ENCODE measurements around the gene ZNF438.
"Not testable (repeated sequence)": the region's sequence is repeated elsewhere in the genome, so short reads cannot be mapped to it uniquely, and the experiment has no call there.

ZNF438 gene

GRCh38 chr10:31042670-31043069 lies 11.0 kb upstream of the ZNF438 start:
- DNase-seq (ENCODE audit: low read depth, low spot score): no peak

- DNase-seq (ENCODE audit: low read depth, low spot score): no peak
Observed at GRCh38 chr10:31041011-31041410, 9.3 kb upstream of the ZNF438 start.

GRCh38 chr10:31039006-31039405 lies 7.3 kb upstream of the ZNF438 start:
- DNase-seq (ENCODE audit: low read depth, low spot score): not testable (repeated sequence)

GRCh38 chr10:31037749-31038148 lies 6.1 kb upstream of the ZNF438 start:
- no peak for DNase-seq (ENCODE audit: low read depth, low spot score)

- peak; percentile 94 for DNase-seq (ENCODE audit: low read depth, low spot score)
Observed at GRCh38 chr10:31036209-31036608, 4.5 kb upstream of the ZNF438 start.

GRCh38 chr10:31035266-31035798 lies 3.7 kb upstream of the ZNF438 start:
- no peak for DNase-seq (ENCODE audit: low read depth, low spot score)

GRCh38 chr10:31034098-31034909 lies 2.6 kb upstream of the ZNF438 start:
- DNase-seq (ENCODE audit: low read depth, low spot score): no peak

- DNase-seq (ENCODE audit: low read depth, low spot score): no peak
Observed at GRCh38 chr10:31033147-31033546, 1.5 kb upstream of the ZNF438 start.

GRCh38 chr10:31032258-31033132 lies 830 bp upstream of the ZNF438 start:
- no peak for DNase-seq (ENCODE audit: low read depth, low spot score)

- no peak for DNase-seq (ENCODE audit: low read depth, low spot score)
Observed at GRCh38 chr10:31031205-31031557, 484 bp downstream of the ZNF438 start.

- no peak for DNase-seq (ENCODE audit: low read depth, low spot score)
Observed at GRCh38 chr10:31030800-31031199, 865 bp downstream of the ZNF438 start.

- DNase-seq (ENCODE audit: low read depth, low spot score): no peak
Observed at GRCh38 chr10:31030260-31030659, 1.4 kb downstream of the ZNF438 start.

- no peak for DNase-seq (ENCODE audit: low read depth, low spot score)
Observed at GRCh38 chr10:31028081-31028480, 3.6 kb downstream of the ZNF438 start.

GRCh38 chr10:31026279-31026678 lies 5.4 kb downstream of the ZNF438 start:
- not testable (repeated sequence) for DNase-seq (ENCODE audit: low read depth, low spot score)

- DNase-seq (ENCODE audit: low read depth, low spot score): no peak
Observed at GRCh38 chr10:31025142-31025541, 6.5 kb downstream of the ZNF438 start.

- DNase-seq (ENCODE audit: low read depth, low spot score): no peak
Observed at GRCh38 chr10:31023558-31023957, 8.1 kb downstream of the ZNF438 start.

GRCh38 chr10:31020209-31020608 lies 11.5 kb downstream of the ZNF438 start:
- no peak for DNase-seq (ENCODE audit: low read depth, low spot score)

- no peak for DNase-seq (ENCODE audit: low read depth, low spot score)
Observed at GRCh38 chr10:31018962-31019361, 12.7 kb downstream of the ZNF438 start.

- no peak for DNase-seq (ENCODE audit: low read depth, low spot score)
Observed at GRCh38 chr10:31018356-31018750, 13.3 kb downstream of the ZNF438 start.

GRCh38 chr10:31017534-31018355 lies 13.9 kb downstream of the ZNF438 start:
- no peak for DNase-seq (ENCODE audit: low read depth, low spot score)

- no peak for DNase-seq (ENCODE audit: low read depth, low spot score)
Observed at GRCh38 chr10:31014161-31014875, 17.3 kb downstream of the ZNF438 start.

Data from iPS DF 19.7 (cell line).